ENCODE data around the gene SMAGP. TPM values are rescaled to one million over a fixed set of nuclear protein-coding genes. Genes with fewer than 3 reads are reported as not detected.

SMAGP gene
- total RNA-seq, 4 donors from 2014 or later, result 1.7 to 3.5 (median 2.5) TPM

DNA sequence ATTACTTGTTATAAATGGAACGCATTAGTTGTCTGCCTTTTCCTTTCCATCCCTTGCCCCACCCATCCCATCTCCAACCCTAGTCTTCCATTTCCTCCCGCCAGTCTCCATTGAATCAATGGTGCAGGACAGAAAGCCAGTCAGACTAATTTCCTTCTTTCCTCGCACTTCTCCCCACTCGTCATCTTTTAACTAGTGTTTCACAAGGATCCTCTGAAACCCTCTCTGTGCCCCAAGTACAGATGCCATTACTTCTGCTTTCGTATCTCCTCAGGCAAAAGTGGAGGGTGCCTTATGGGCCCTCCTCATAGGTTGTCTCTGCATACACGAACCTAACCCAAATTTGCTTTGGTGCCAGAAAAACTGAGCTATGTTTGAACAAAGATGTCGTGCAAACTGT is 27.3 kb downstream of the SMAGP start:
- H3K27ac ChIP-seq, result no peak overlapping the region
- intact Hi-C loops (cut with DNase I; ENCODE audit: low total_unique reads), result no loop called here
- H3K4me3 ChIP-seq, result no peak overlapping the region
- H3K27me3 ChIP-seq, result no peaks in the 10 kb centered on the region
- peaks cover 33 to 35% of the 10 kb centered on the region in 2 donors for H3K4me1 ChIP-seq
- H3K36me3 ChIP-seq, result peaks cover 0 to 31% of the 10 kb centered on the region in 2 donors
- in situ Hi-C loops (cut with MboI; ENCODE audit: low sequenced_read_pairs in 4 of 4), result no loop called here
- DNase-seq, result no peak
- no peaks in the 10 kb centered on the region for H3K9me3 ChIP-seq
- no peak for ATAC-seq
- TF ChIP-seq, protein P1, sequence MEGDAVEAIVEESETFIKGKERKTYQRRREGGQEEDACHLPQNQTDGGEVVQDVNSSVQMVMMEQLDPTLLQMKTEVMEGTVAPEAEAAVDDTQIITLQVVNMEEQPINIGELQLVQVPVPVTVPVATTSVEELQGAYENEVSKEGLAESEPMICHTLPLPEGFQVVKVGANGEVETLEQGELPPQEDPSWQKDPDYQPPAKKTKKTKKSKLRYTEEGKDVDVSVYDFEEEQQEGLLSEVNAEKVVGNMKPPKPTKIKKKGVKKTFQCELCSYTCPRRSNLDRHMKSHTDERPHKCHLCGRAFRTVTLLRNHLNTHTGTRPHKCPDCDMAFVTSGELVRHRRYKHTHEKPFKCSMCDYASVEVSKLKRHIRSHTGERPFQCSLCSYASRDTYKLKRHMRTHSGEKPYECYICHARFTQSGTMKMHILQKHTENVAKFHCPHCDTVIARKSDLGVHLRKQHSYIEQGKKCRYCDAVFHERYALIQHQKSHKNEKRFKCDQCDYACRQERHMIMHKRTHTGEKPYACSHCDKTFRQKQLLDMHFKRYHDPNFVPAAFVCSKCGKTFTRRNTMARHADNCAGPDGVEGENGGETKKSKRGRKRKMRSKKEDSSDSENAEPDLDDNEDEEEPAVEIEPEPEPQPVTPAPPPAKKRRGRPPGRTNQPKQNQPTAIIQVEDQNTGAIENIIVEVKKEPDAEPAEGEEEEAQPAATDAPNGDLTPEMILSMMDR (IDR thresholded peaks at IDR 0.05 in 4 of 5, conservative IDR thresholded peaks at IDR 0.05 in 1 of 5), result no peak
- no peak for TF ChIP-seq POLR2A (IDR thresholded peaks at IDR 0.05)

DNA sequence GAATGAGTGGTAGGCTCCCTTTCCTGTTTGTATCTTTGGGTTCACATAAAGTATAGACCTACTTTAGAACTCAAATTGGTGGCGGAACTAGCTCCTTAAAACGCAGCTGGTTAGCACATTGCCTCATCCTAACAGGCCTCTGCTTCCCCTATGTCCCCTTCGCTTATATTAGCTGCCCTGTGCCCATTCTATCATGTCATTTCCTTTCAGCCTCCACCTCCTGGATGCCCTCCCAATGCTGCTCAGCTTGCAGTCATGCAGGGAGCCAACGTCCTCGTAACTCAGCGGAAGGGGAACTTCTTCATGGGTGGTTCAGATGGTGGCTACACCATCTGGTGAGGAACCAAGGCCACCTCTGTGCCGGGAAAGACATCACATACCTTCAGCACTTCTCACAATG is 28.1 kb downstream of the SMAGP start:
- no peak for TF ChIP-seq POLR2A (IDR thresholded peaks at IDR 0.05)
- TF ChIP-seq, protein P1 (IDR thresholded peaks at IDR 0.05 in 4 of 5, conservative IDR thresholded peaks at IDR 0.05 in 1 of 5), result no peak
- H3K27ac ChIP-seq, result no peak overlapping the region
- no peak for ATAC-seq
- DNase-seq, result peak in 1 of 2 donors; percentile 33
- H3K4me1 ChIP-seq, result peaks cover 26 to 31% of the 10 kb centered on the region in 2 donors
- H3K36me3 ChIP-seq, result peaks cover 0 to 31% of the 10 kb centered on the region in 2 donors
- in situ Hi-C loops (cut with MboI; ENCODE audit: low sequenced_read_pairs in 4 of 4) (no loop called here), intact Hi-C loops (cut with DNase I; ENCODE audit: low total_unique reads) (no loop called here)
- no peaks in the 10 kb centered on the region for H3K27me3 ChIP-seq
- H3K4me3 ChIP-seq, result no peak overlapping the region
- H3K9me3 ChIP-seq, result no peaks in the 10 kb centered on the region

DNA sequence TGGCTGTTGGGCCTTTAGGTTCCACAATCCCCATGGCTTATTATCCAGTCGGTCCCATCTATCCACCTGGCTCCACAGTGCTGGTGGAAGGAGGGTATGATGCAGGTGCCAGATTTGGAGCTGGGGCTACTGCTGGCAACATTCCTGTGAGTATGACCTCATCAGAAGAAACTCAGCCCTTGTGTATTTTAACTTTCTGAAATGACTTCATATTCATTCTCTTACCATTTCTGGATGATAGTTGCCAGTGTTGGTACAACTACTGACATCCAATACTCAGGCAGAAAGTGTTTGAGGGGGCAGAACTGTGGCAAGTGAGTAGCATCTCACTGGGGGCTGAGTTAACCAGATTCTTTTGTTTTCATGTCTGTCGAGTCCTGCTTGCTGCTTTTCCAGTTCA is 29.2 kb downstream of the SMAGP start:
- TF ChIP-seq, protein P1 (IDR thresholded peaks at IDR 0.05 in 4 of 5, conservative IDR thresholded peaks at IDR 0.05 in 1 of 5), result no peak
- no peak for TF ChIP-seq POLR2A (IDR thresholded peaks at IDR 0.05)
- Histone ChIP-seq H3K4me1 (peaks cover 21 to 26% of the 10 kb centered on the region in 2 donors), H3K4me3 (no peak overlapping the region), H3K36me3 (peaks cover 0 to 31% of the 10 kb centered on the region in 2 donors), H3K9me3 (no peaks in the 10 kb centered on the region), H3K27me3 (no peaks in the 10 kb centered on the region), H3K27ac (no peak overlapping the region)
- DNase-seq (no peak), ATAC-seq (no peak)
- intact Hi-C loops (cut with DNase I; ENCODE audit: low total_unique reads) (no loop called here), in situ Hi-C loops (cut with MboI; ENCODE audit: low sequenced_read_pairs in 4 of 4) (no loop called here)

DNA sequence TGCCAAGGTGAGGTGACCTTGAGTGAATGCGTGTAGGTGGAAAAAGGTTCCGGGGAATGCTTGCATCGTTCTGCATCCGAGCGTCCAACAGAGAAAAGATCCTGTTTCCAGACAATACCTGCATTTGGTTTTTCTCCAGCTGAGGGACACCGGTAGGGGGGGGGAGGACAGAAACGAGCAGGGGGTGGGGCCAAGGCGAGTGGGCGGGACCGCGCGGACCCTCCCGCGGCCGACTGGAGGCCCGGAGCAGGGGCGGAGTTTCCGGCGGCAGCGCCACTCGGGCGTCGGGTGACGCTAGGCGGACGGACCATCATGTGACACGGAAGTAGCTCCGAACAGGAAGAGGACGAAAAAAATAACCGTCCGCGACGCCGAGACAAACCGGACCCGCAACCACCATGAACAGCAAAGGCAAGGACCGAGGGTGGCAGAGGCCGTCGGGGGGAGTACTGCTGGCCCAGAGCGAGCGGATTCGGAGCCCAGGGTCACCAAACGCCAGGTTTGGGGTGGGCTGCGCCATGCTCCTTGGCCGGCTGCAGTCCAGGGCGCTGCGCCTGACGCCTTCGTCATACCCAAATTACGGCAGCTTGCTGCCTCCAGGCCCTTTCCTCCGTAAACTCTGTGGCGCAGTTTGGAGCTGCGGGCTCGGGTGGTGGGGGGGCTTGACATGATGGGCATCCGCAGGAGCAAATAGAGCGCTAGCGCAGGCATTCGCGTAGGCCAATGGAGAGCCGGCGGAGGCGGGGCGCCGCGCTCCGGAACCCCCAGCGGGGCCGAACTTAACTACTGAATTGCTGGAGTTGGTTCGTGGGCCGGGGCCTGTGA is 31.5 kb downstream of the SMAGP start, which contains the start of gene DAZAP2:
Gene DAZAP2, plus strand, starts transcription at position 317 of the 825 bp plus-strand sequence. Its CDS starts 82 bp downstream, at position 399.
- in situ Hi-C loops (cut with MboI; ENCODE audit: low sequenced_read_pairs in 4 of 4) (loop anchor here in 1 of 4 donors (10.0 kb wide), 1 partner anchor 64 kb away; the partner anchor contains the start of gene TFCP2), intact Hi-C loops (cut with DNase I; ENCODE audit: low total_unique reads) (loop anchor here (1.0 to 10.0 kb wide), 5 partner anchors 20 to 474 kb away; partner anchors contain the start of genes ATF1, CSRNP2, LETMD1 and POU6F1)
- DNase-seq, result peak; percentile 94 to 97
- TF ChIP-seq POLR2A (IDR thresholded peaks at IDR 0.05), result peak; percentile 92 to 98
- TF ChIP-seq, protein P1 (IDR thresholded peaks at IDR 0.05 in 4 of 5, conservative IDR thresholded peaks at IDR 0.05 in 1 of 5), result peak; percentile 6 to 49 (median 17)
- Histone ChIP-seq H3K27ac (peak within 1 kb of the TSS; percentile 98 to 100 (median 100)), H3K4me1 (peaks cover 19 to 26% of the 10 kb centered on the region in 2 donors), H3K36me3 (peaks cover 0 to 31% of the 10 kb centered on the region in 2 donors), H3K9me3 (no peaks in the 10 kb centered on the region), H3K27me3 (no peaks in the 10 kb centered on the region), H3K4me3 (peak within 1 kb of the TSS; percentile 94 to 100 (median 97))
- ATAC-seq, result peak; percentile 94 to 96

Measured in gastrocnemius medialis (tissue), 4 donors.